CD4-positive, alpha-beta T cell treated with Interleukin-21 for 1 hour (primary cell): ENCODE results near the gene TREML2.
A peak's percentile ranks its signal among the peaks of the same experiment; 100 is the strongest.
"Not testable (repeated sequence)": the region's sequence is repeated elsewhere in the genome, so short reads cannot be mapped to it uniquely, and the experiment has no call there.

Experiments
- DNase-seq: peaks from one replicate; pipeline ENCODE4 v3.0.0-alpha.2; 2020

TREML2 gene, protein sequence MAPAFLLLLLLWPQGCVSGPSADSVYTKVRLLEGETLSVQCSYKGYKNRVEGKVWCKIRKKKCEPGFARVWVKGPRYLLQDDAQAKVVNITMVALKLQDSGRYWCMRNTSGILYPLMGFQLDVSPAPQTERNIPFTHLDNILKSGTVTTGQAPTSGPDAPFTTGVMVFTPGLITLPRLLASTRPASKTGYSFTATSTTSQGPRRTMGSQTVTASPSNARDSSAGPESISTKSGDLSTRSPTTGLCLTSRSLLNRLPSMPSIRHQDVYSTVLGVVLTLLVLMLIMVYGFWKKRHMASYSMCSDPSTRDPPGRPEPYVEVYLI

GRCh38 chr6:41200901-41201763 is at the start of gene TREML2:
Gene TREML2, minus strand, starts transcription at chr6:41201149. Its CDS starts 141 bp downstream, at chr6:41201008.
- DNase-seq: peak; percentile 36

- no peak for DNase-seq
Observed at GRCh38 chr6:41247882-41248705, 47.1 kb upstream of the TREML2 start.

GRCh38 chr6:41247288-41247865 is 46.4 kb upstream of the TREML2 start:
- DNase-seq: no peak

GRCh38 chr6:41246529-41246928 is 45.6 kb upstream of the TREML2 start:
- DNase-seq: not testable (repeated sequence)

DNA sequence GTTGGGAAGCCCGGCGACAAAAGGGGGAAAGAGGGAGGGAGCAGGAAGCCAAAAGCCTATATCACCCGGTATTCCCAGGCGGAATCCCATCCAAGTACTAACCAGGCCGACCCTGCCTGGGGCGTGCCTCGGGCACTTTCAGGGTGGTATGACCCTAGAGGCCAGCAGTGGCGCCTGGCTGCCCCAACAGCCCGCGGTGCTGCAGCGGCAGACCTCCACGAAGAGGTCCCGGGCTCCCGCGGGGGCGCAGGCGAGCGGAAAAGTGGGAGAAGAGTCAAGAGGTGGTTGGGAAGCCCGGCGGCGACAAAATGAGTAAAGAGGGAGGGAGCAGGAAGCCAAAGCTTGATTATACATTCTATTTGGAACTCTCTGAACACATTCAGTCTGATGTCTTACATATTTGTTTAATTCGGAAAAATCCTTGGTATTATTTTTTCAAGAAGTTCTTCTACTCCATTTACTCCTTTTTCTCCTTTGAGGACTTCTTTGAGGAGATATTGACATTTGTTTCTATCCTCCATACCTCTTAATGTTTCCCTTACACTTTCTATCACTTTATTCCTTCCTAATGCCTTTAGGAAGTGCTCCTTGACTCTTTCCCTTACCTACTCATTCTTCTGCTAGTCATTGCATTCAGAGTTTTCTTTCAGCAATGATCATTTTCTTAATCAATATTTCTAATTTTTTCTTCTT is 38.7 kb upstream of the TREML2 start:
- DNase-seq: no peak

- DNase-seq: no peak
Observed at GRCh38 chr6:41237128-41237527, 36.2 kb upstream of the TREML2 start.

DNA sequence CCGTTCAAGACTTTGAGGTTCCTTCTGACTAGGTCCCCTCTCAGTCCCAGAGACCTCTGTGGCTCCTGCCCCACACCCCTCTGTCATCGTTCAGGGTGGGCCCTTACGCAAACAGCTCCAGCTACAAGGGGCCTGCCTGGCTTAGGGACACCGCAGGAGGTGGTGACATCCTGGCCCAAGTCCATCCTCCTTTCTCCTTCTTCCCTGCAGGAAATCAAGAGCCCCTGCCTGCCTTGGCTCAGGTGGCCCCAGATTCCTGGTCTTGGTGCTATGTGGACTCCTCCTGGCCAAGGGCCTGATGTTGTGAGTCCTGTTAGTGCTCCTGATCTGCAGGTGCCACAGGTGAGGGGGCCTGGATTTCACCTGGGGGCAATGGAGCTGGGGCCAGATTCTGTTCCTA is 35.3 kb upstream of the TREML2 start:
- DNase-seq: no peak

DNA sequence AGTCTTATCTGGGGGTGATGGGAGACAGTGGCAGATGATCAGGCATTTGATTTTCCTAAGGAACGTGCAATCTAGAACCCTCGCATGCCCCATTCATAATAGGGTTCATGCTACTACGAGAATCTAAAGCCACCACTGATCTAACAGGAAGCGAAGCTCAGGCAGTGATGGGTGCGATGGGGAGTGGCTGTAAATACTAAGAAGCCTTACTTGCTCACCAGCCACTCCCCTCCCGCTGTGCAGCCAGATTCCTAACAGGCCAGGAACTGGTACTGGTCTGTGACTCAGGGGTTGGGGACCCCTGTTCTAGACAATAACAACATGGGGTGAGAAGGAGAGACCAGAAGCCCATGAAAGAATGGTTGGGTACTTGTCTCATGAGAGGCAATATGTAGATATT is 31.7 kb upstream of the TREML2 start:
- DNase-seq: no peak

DNA sequence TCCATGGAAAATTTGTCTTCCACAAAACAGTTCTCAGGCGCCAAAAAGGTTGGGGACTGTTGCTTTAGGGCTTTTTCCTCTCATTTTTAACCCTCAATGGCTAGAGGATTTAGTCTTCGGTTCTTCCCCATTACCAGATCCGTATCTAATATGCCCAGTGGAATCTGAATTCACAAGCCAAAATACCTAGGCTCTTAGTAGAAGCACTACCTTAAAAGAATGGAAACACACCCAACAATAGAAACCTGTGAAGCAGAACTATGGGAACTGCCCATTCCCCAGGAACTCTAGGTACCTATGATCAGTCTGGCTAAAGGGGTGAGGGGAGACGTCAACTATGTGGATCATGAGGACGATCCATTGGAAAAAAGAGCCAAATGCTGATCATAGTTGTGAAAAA is 30.3 kb upstream of the TREML2 start:
- no peak for DNase-seq

DNA sequence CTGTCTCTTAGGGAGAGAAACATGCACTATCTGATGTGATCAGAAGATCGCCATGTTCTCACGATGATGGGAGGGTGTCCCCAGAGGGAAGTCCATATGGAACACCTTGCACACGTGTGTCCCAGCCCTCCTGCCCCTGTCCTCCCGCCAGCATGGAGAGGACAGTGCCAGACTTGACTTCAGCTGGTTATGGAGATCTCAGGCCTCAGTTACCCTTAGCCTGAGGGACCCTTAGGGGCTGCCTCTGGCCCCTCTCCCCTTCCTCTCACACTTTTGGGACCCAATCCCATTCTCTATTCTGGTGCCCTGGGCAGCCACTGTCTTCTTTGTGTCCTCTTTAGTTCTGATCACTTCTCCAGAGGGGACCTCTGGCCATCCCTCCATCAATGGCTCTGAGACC is 28.8 kb upstream of the TREML2 start:
- DNase-seq: no peak

- no peak for DNase-seq
Observed at GRCh38 chr6:41228616-41229015, 27.7 kb upstream of the TREML2 start.

GRCh38 chr6:41228096-41228495 is 27.1 kb upstream of the TREML2 start, which contains the start of gene TREML4:
Gene TREML4, plus strand, starts transcription at chr6:41228349. Its CDS starts 79 bp downstream, at chr6:41228428.
- DNase-seq: no peak

GRCh38 chr6:41226752-41227151 is 25.8 kb upstream of the TREML2 start:
- DNase-seq: no peak

GRCh38 chr6:41224800-41225199 is 23.9 kb upstream of the TREML2 start:
- no peak for DNase-seq

DNA sequence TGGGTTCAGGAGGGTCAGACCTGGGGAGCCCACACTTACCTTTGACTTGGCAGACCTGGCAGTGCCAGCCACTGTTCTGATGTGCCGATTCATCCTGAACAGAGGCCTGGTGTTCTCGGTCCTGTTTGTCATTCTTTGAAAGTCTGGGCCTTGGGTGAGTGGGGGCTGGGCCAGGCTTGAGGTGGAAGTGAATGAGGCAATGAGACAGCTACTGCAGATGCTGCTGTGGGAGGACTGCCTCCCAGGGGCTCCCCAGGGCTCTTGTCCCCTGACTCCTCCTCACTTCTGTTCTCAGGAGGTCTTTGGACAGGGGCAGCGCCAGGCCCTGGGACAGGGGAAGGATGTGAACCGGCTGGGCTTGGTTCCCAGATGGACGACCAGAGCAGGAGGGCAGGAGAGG is 21.6 kb upstream of the TREML2 start:
- no peak for DNase-seq

GRCh38 chr6:41222045-41222444 is 21.1 kb upstream of the TREML2 start:
- no peak for DNase-seq

DNA sequence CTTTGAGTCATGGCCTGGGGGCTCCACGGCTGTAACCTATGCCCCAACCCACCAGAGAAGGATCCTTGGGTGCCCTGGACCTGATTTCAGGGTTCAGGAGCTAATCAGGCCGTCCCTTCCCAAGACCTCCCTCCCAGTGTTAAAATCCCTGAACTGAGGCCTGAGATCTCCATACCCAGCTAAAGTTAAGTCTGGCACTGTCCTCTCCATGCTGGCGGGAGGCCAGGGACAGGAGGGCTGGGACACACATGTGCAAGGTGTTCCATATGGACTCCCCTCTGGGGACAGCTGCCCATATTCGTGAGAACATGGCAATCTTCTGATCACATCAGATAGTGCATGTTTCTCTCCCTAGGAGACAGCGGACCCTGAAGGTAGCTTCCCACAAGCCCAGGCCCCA is 15.7 kb upstream of the TREML2 start:
- no peak for DNase-seq

- DNase-seq: no peak
Observed at GRCh38 chr6:41215777-41216176, 14.8 kb upstream of the TREML2 start.

DNA sequence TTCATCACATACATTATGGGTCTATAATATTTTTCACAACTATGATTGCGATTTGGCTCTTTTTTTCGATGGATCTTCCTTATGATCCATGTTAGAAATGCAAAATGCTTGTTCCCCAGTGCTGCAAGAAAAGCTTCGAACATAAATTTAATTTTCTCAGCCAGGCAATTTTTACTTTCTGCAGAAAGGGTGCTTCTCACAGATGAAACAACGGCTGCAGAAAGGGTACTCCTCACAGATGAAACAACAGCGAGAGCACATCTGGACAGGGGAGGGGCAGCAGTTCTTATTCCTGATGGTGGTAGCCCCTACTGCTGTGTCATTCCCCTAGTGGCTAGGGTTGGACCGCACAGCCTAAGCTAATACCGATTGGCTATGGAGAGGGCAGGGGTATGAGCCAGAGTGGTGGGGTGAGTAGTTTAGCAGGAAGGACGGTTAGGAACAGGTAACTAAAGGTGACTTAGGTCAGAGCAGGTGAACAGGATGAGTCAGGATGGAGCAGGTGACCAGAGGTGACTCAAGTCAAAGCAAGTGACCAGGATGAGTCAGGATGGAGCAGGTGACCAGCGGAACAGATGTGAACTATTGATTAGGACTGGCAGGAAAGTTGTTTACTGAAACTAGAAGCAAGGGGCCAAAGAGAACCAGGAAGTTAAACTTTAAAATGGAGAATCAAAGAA is 13.8 kb upstream of the TREML2 start:
- no peak for DNase-seq

DNA sequence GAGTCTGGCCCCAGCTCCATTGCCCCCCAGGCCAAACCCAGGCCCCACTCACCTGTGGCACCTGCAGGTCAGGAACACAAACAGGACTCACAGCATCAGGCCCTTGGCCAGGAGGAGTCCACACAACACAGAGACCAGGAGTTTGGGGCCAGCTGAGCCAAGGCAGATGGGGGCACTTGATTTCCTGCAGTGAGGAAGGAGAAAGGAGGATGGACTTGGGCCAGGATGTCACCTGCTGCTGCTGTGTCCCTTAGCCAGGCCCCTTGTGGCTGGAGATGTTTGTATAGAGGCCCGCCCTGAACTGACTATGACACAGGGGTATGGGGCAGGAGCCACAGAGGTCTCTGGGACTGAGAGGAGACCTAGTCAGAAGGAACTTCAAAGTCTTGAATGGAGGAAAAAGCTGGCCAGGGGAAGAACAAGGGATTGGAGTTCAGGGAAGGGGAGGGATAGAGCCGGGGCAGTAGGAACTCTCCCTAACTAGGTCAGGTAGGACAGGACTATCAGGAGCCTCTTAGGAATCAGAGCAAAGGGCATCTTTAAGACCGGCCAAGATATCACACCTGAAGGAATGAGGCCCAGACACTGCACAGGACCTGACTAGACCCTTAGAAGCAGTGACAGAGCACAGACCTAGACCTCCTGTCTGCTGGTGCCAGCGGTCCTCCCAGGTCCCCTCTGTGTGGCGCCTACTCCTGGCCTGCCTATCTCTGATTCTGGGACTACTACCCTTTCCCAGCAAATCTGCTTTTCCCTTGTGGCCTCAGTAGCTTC is 8.8 kb upstream of the TREML2 start:
- DNase-seq: no peak
